ENCODE results near the gene KHDRBS1. TPM values are rescaled to one million over a fixed set of nuclear protein-coding genes. Genes with fewer than 3 reads are reported as not detected.

Gene KHDRBS1
- total and polyA plus RNA-seq, 9 of the 15 experiments (the other 6 are each of a cell fraction or from before 2014, with no cell fraction given), result 48.4 to 257 (median 114) TPM

- peak; percentile 75 for TF ChIP-seq ZBTB7A (IDR thresholded peaks at IDR 0.05; ENCODE audit: borderline replicate concordance, control insufficient read depth, low read depth, low read length)
- peak; percentile 71 for TF ChIP-seq E2F8 (IDR thresholded peaks at IDR 0.05; ENCODE audit: low read depth, partially characterized antibody)
- no peak for TF ChIP-seq KDM1A (IDR thresholded peaks at IDR 0.05)
- 0 out of 2 replicates have a peak, but pooled peaks have one; percentile 53 for TF ChIP-seq RUNX1 (IDR thresholded peaks at IDR 0.05; ENCODE audit: low read depth)
- TF ChIP-seq, protein P1, sequence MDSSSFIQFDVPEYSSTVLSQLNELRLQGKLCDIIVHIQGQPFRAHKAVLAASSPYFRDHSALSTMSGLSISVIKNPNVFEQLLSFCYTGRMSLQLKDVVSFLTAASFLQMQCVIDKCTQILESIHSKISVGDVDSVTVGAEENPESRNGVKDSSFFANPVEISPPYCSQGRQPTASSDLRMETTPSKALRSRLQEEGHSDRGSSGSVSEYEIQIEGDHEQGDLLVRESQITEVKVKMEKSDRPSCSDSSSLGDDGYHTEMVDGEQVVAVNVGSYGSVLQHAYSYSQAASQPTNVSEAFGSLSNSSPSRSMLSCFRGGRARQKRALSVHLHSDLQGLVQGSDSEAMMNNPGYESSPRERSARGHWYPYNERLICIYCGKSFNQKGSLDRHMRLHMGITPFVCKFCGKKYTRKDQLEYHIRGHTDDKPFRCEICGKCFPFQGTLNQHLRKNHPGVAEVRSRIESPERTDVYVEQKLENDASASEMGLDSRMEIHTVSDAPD (CRISPR knock-in tag; IDR thresholded peaks at IDR 0.05), result no peak
- TF ChIP-seq FOXP4 (CRISPR knock-in tag; IDR thresholded peaks at IDR 0.05; ENCODE audit: borderline replicate concordance), result 0 out of 2 replicates have a peak, but pooled peaks have one; percentile 51
- TF ChIP-seq MYBL2 (IDR thresholded peaks at IDR 0.05; ENCODE audit: low read depth), result peak; percentile 89
- no peak for TF ChIP-seq MYBL2 (CRISPR knock-in tag; IDR thresholded peaks at IDR 0.05; ENCODE audit: borderline replicate concordance)
- TF ChIP-seq DNMT1 (IDR thresholded peaks at IDR 0.05), result no peak
- peak; percentile 38; the same call in 1 of the 2 replicates for TF ChIP-seq HNRNPL (IDR thresholded peaks at IDR 0.05; ENCODE audit: low read depth, low read length)
- peak; percentile 58 for TF ChIP-seq ERF (CRISPR knock-in tag; IDR thresholded peaks at IDR 0.05)
- peak in 2 of 3 experiments; percentile 78 to 91; a peak in 4 of 6 replicates for TF ChIP-seq ZBTB11 (CRISPR knock-in tag; IDR thresholded peaks at IDR 0.05)
- peak; percentile 94 for TF ChIP-seq TFE3 (CRISPR knock-in tag; IDR thresholded peaks at IDR 0.05)
- no peak for TF ChIP-seq ZNF695 (CRISPR knock-in tag; IDR thresholded peaks at IDR 0.05)
These were observed at the start of gene KHDRBS1 (continued) for GRCh38 chr1:32013386-32014198.

Measured in K562 (cell line).